H9 (cell line): Measurements from ENCODE around the gene ARMC12. TPM values are rescaled to one million over a fixed set of nuclear protein-coding genes. Genes with fewer than 3 reads are reported as not detected.

ENCODE experiments used
- DNase-seq: peaks from one replicate; pipeline ENCODE4 v3.0.0-alpha.2; 2017
- H2AFZ ChIP-seq: one replicate; pipeline ENCODE4 v1.6.1; 2013; ENCODE audit warnings: mild to moderate bottlenecking, low read length, control low read depth, moderate library complexity
- H2AK5ac ChIP-seq: 2 replicates; pipeline ENCODE4 v1.6.1; 2013; ENCODE audit warnings: low read length, control low read depth, mixed read lengths; ENCODE audit not compliant: insufficient read length
- H2BK120ac ChIP-seq: one replicate; pipeline ENCODE4 v1.6.1; 2013; ENCODE audit warnings: low read depth, mild to moderate bottlenecking, low read length, control low read depth, inconsistent platforms; ENCODE audit not compliant: poor library complexity, severe bottlenecking
- H2BK12ac ChIP-seq: 2 replicates; pipeline ENCODE4 v1.6.1; 2013; ENCODE audit warnings: low read length, control low read depth, mixed read lengths, low read depth; ENCODE audit not compliant: insufficient read length
- H2BK15ac ChIP-seq: 2 replicates; pipeline ENCODE4 v1.6.1; 2013; ENCODE audit warnings: low read depth, low read length, control low read depth
- H2BK20ac ChIP-seq: one replicate; pipeline ENCODE4 v1.6.1; 2013; ENCODE audit warnings: low read depth, mild to moderate bottlenecking, low read length, control low read depth, inconsistent platforms; ENCODE audit not compliant: poor library complexity, severe bottlenecking
- H2BK5ac ChIP-seq: 2 replicates; pipeline ENCODE4 v1.6.1; 2013; ENCODE audit warnings: low read length, control low read depth, mixed read lengths; ENCODE audit not compliant: insufficient read length
- H3K14ac ChIP-seq: 2 replicates; pipeline ENCODE4 v1.6.1; 2013; ENCODE audit warnings: low read length, control low read depth; ENCODE audit not compliant: insufficient read depth
- H3K18ac ChIP-seq: 2 replicates; pipeline ENCODE4 v1.6.1; 2013; ENCODE audit warnings: low read depth, mild to moderate bottlenecking, mixed read lengths, low read length, control low read depth; ENCODE audit not compliant: insufficient read length
- H3K23ac ChIP-seq: 2 replicates; pipeline ENCODE4 v1.6.1; 2013; ENCODE audit warnings: low read length, control low read depth, mixed read lengths, low read depth; ENCODE audit not compliant: insufficient read length
- H3K23me2 ChIP-seq: 2 replicates; pipeline ENCODE4 v1.6.1; 2013; ENCODE audit warnings: low read depth, mild to moderate bottlenecking, mixed read lengths, low read length, control low read depth; ENCODE audit not compliant: insufficient read length, poor library complexity, severe bottlenecking
- H3K27ac ChIP-seq: 2 replicates; pipeline ENCODE4 v1.5.1; 2013; ENCODE audit warnings: low read length, control low read depth, mixed read lengths, low read depth; ENCODE audit not compliant: insufficient read length
- H3K27me3 ChIP-seq: 2 replicates; pipeline ENCODE4 v1.6.1; 2013; ENCODE audit warnings: low read length, control low read depth, inconsistent platforms; ENCODE audit not compliant: insufficient read depth
- H3K4ac ChIP-seq: 2 replicates; pipeline ENCODE4 v1.6.1; 2013; ENCODE audit warnings: low read depth, mild to moderate bottlenecking, control low read depth, inconsistent platforms, low read length, moderate library complexity
- H3K4me1 ChIP-seq: 2 replicates; pipeline ENCODE4 v1.6.1; 2013; ENCODE audit warnings: low read length, control low read depth, inconsistent platforms; ENCODE audit not compliant: insufficient read depth
- H3K4me2 ChIP-seq: 2 replicates; pipeline ENCODE4 v1.6.1; 2013; ENCODE audit warnings: low read length, control low read depth, mixed read lengths; ENCODE audit not compliant: insufficient read length, insufficient read depth
- H3K56ac ChIP-seq: 2 replicates; pipeline ENCODE4 v1.6.1; 2013; ENCODE audit warnings: low read depth, mild to moderate bottlenecking, mixed read lengths, low read length, control low read depth; ENCODE audit not compliant: insufficient read length
- H3K79me1 ChIP-seq: 2 replicates; pipeline ENCODE4 v1.6.1; 2013; ENCODE audit warnings: low read depth, mild to moderate bottlenecking, moderate library complexity, low read length, control low read depth, inconsistent platforms; ENCODE audit not compliant: insufficient read depth, poor library complexity, severe bottlenecking
- H3K79me2 ChIP-seq: 2 replicates; pipeline ENCODE4 v1.6.1; 2013; ENCODE audit warnings: low read length, control low read depth, inconsistent platforms; ENCODE audit not compliant: insufficient read depth
- H3K9ac ChIP-seq: 2 replicates; pipeline ENCODE4 v1.6.1; 2013; ENCODE audit warnings: low read length, control low read depth, mixed read lengths; ENCODE audit not compliant: insufficient read length; ENCODE audit errors: extremely low read depth
- H3K9me3 ChIP-seq: one replicate; pipeline ENCODE4 v1.6.1; 2013; ENCODE audit warnings: low read depth, low read length, inconsistent platforms; ENCODE audit not compliant: control insufficient read depth
- H3T11ph ChIP-seq: one replicate; pipeline ENCODE4 v1.6.1; 2013; ENCODE audit warnings: mild to moderate bottlenecking, low read length, control low read depth, inconsistent platforms
- H4K20me1 ChIP-seq: one replicate; pipeline ENCODE4 v1.6.1; 2013; ENCODE audit not compliant: control insufficient read depth, insufficient read length, insufficient read depth
- H4K5ac ChIP-seq: 2 replicates; pipeline ENCODE4 v1.6.1; 2013; ENCODE audit warnings: low read depth, mild to moderate bottlenecking, mixed read lengths, low read length, control low read depth; ENCODE audit not compliant: insufficient read length
- H4K8ac ChIP-seq: replicated peaks from 2 replicates; pipeline ENCODE4 v1.6.1; 2013; ENCODE audit warnings: low read length, control low read depth, mixed read lengths, low read depth; ENCODE audit not compliant: insufficient read length
- H4K91ac ChIP-seq: 2 replicates; pipeline ENCODE4 v1.6.1; 2013; ENCODE audit warnings: low read depth, mild to moderate bottlenecking, moderate library complexity, mixed read lengths, low read length, control low read depth; ENCODE audit not compliant: insufficient read length
- H3K27ac Mint-ChIP-seq, 3 experiments: 2 replicates in 2 of 3; 3 replicates in 1 of 3; pipeline ENCODE4 v1.8.0; 2020 to 2021; ENCODE audit warnings: mixed read lengths in 3 of 3, mild to moderate bottlenecking in 1 of 3, moderate library complexity in 1 of 3
- H3K27me3 Mint-ChIP-seq: 2 replicates; pipeline ENCODE4 v1.8.0; 2021; ENCODE audit warnings: low read depth, mild to moderate bottlenecking, moderate library complexity, mixed read lengths
- H3K36me3 Mint-ChIP-seq, 3 experiments: 2 replicates in 2 of 3; 3 replicates in 1 of 3; pipeline ENCODE4 v1.8.0; 2020 to 2021; ENCODE audit warnings: low read depth in 3 of 3, mixed read lengths in 3 of 3; ENCODE audit not compliant: insufficient read depth in 1 of 3
- H3K4me1 Mint-ChIP-seq, 2 experiments: 2 replicates each; pipeline ENCODE4 v1.8.0; 2020; ENCODE audit warnings: mixed read lengths in 2 of 2
- H3K4me3 Mint-ChIP-seq, 2 experiments: 2 replicates in 1 of 2; 3 replicates in 1 of 2; pipeline ENCODE4 v1.8.0; 2020 to 2021; ENCODE audit warnings: mild to moderate bottlenecking in 2 of 2, mixed read lengths in 2 of 2, moderate library complexity in 1 of 2
- H3K9me3 Mint-ChIP-seq, 2 experiments: 2 replicates in 1 of 2; 3 replicates in 1 of 2; pipeline ENCODE4 v1.8.0; 2020; ENCODE audit warnings: mild to moderate bottlenecking in 2 of 2, mixed read lengths in 2 of 2, moderate library complexity in 1 of 2
- WGBS: extraction: QIAGEN DNeasy Blood & Tissue Kit; methylation state at CpG from one replicate; pipeline ENCODE4 v1.1.7; 2013; ENCODE audit warnings: missing lambda C conversion rate, low lambda C conversion rate, mixed read lengths; ENCODE audit not compliant: insufficient read length; ENCODE audit errors: extremely low coverage; 5-methylcytosine and 5-hydroxymethylcytosine counted together
- total RNA-seq: library from RNA; stranded (reverse); gene quantifications from 2 replicates; pipeline ENCODE4 v1.2.1, GENCODE V29; 2021
- TF ChIP-seq, protein P1 (sequence below): fragments of 200-600 bp; sonication (generic); conservative IDR thresholded peaks from 3 replicates; pipeline ENCODE4 v1.8.0; 2021; ENCODE audit warnings: antibody characterized with exemption, mild to moderate bottlenecking

Gene ARMC12
- total RNA-seq, 1 experiment from 2014 or later, result 1.7 TPM

DNA sequence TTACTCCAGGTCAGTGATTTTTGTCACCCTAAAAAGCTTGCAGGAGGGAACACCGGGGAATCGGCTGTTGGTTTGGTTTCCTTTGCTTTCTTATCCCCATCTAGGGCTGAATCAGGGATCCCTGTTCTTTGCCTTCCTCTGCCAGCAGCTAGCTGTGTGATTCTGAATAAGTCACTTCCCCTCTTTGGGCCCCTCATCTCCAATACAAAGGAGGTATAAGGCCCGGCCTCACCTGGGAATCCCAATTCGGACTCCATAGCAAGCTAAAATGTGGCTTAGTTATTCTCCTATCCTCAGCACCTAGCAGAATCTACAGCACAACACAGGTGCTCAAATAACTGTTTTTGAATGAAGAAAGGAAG is 18.5 kb upstream of the ARMC12 start:
- no peak overlapping the region for H3K27ac ChIP-seq
- peaks cover 52 to 56% of the 10 kb centered on the region in 2 experiments for H3K4me1 Mint-ChIP-seq
- H3K9ac ChIP-seq, result no peak overlapping the region

More for the DNA sequence above, 18.5 kb upstream of the ARMC12 start:
- Mint-ChIP-seq H3K27me3 (peaks cover 7% of the 10 kb centered on the region), H3K36me3 (no peaks in the 10 kb centered on the region), H3K4me3 (peak overlapping the region in 1 of 2 experiments; percentile 43; a peak in 1 of 5 replicates), H3K9me3 (no peaks in the 10 kb centered on the region), H3K27ac (peak overlapping the region; percentile 71 to 98 (median 95); a peak in 6 of 7 replicates)
- H3K4me2 ChIP-seq, result peak overlapping the region; percentile 3
- no peak overlapping the region for H3K23ac ChIP-seq
- no peaks in the 10 kb centered on the region for H3K79me2 ChIP-seq
- H4K5ac ChIP-seq, result no peak overlapping the region
- no peaks in the 10 kb centered on the region for H3K79me1 ChIP-seq
- no peak overlapping the region for H2BK20ac ChIP-seq
- H3K56ac ChIP-seq, result no peak overlapping the region
- H3K4me1 ChIP-seq, result peaks cover 18% of the 10 kb centered on the region; the same call in 1 of the 2 replicates
- H3K4ac ChIP-seq, result no peak overlapping the region
- H4K20me1 ChIP-seq, result no peaks in the 10 kb centered on the region
- no peak overlapping the region for H4K8ac ChIP-seq
- H2BK12ac ChIP-seq, result no peak overlapping the region
- H3K14ac ChIP-seq, result peak overlapping the region; percentile 73
- no peaks in the 10 kb centered on the region for H3K9me3 ChIP-seq
- no CpG with 5 or more reads among the region's 4 CpGs for WGBS
- H2BK15ac ChIP-seq, result no peak overlapping the region
- H2AK5ac ChIP-seq, result no peak overlapping the region
- peak overlapping the region; percentile 1 for H3K18ac ChIP-seq
- H2BK5ac ChIP-seq, result no peak overlapping the region
- H4K91ac ChIP-seq, result no peak overlapping the region
- no peaks in the 10 kb centered on the region for H3K23me2 ChIP-seq
- no peak overlapping the region for H2AFZ ChIP-seq
- H3K27me3 ChIP-seq, result no peaks in the 10 kb centered on the region; the same call in 1 of the 2 replicates
- H3T11ph ChIP-seq, result no peak overlapping the region
- DNase-seq, result no peak
- TF ChIP-seq, protein P1, sequence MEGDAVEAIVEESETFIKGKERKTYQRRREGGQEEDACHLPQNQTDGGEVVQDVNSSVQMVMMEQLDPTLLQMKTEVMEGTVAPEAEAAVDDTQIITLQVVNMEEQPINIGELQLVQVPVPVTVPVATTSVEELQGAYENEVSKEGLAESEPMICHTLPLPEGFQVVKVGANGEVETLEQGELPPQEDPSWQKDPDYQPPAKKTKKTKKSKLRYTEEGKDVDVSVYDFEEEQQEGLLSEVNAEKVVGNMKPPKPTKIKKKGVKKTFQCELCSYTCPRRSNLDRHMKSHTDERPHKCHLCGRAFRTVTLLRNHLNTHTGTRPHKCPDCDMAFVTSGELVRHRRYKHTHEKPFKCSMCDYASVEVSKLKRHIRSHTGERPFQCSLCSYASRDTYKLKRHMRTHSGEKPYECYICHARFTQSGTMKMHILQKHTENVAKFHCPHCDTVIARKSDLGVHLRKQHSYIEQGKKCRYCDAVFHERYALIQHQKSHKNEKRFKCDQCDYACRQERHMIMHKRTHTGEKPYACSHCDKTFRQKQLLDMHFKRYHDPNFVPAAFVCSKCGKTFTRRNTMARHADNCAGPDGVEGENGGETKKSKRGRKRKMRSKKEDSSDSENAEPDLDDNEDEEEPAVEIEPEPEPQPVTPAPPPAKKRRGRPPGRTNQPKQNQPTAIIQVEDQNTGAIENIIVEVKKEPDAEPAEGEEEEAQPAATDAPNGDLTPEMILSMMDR, result no peak
- no peak overlapping the region for H2BK120ac ChIP-seq
